GM12878 (cell line): ENCODE results near the gene TEF. TPM values are rescaled to one million over a fixed set of nuclear protein-coding genes. Genes with fewer than 3 reads are reported as not detected.

Experiments used
- ATAC-seq: fragments of 200-7000 bp; cut with Tn5 transposase; 3 replicates; pipeline ENCODE4 v1.9.1; 2020; ENCODE audit warnings: mild to moderate bottlenecking, moderate library complexity
- BruUV-seq: library from RNA; stranded (reverse); fragments of 400-500 nt; replicated peaks from 2 replicates; lab custom pipeline; 2021; lab: Mats Ljungman, UMichigan
- CTCF ChIA-PET: fragments of 300-600 bp; sonication (Branson Sonifier 250); formaldehyde crosslinking; extraction: SDS; loops from one replicate; lab custom pipeline; 2021; ENCODE audit warnings: inconsistent platforms; lab: Yijun Ruan, JAX
- POLR2A ChIA-PET: fragments of 350-600 bp; formaldehyde crosslinking; extraction: SDS; loops from one replicate; lab custom pipeline; 2021; ENCODE audit warnings: inconsistent platforms; lab: Charles Lee
- RAD21 ChIA-PET: fragments of 300-600 bp; sonication (Branson Sonifier 250); formaldehyde crosslinking; loops from one replicate; lab custom pipeline; 2023; ENCODE audit warnings: antibody characterized with exemption; ENCODE audit not compliant: unreplicated experiment; lab: Charles Lee
- SMC1A ChIA-PET: fragments of 300-600 bp; sonication (Branson Sonifier 250); formaldehyde crosslinking; loops from one replicate; lab custom pipeline; 2023; ENCODE audit not compliant: unreplicated experiment, uncharacterized antibody; lab: Charles Lee
- DNase-seq: peaks from one replicate; pipeline ENCODE4 v3.0.0-alpha.2; 2011; ENCODE audit warnings: low read depth, low spot score
- FAIRE-seq: peaks from 3 replicates; lab custom pipeline; 2011; peaks lifted over from hg19 to GRCh38; lab: Jason Lieb, UNC
- H2AFZ ChIP-seq: 2 replicates; pipeline ENCODE4 v1.6.0; 2011; ENCODE audit warnings: low read depth, low read length, control low read depth; ENCODE audit not compliant: control insufficient read depth
- H3K27ac ChIP-seq: 2 replicates; pipeline ENCODE4 v1.5.1; 2011; ENCODE audit warnings: control low read depth; ENCODE audit not compliant: control insufficient read depth, insufficient read depth
- H3K27me3 ChIP-seq, 2 experiments: replicated peaks in 1 of 2; 2 replicates each; pipeline versions ENCODE4 v1.6.0 to v1.6.1; 2011; ENCODE audit warnings: low read length in 1 of 2; ENCODE audit not compliant: control insufficient read depth in 2 of 2, insufficient read depth in 2 of 2
- H3K36me3 ChIP-seq, 2 experiments: 2 replicates each; pipeline ENCODE4 v1.5.1; 2011; ENCODE audit warnings: low read length in 1 of 2; ENCODE audit not compliant: control insufficient read depth in 2 of 2, insufficient read depth in 2 of 2
- H3K4me1 ChIP-seq: 2 replicates; pipeline ENCODE4 v1.6.1; 2011; ENCODE audit warnings: mild to moderate bottlenecking, low read length, moderate library complexity, mixed read lengths; ENCODE audit not compliant: control insufficient read depth, insufficient read depth
- H3K4me2 ChIP-seq: 2 replicates; pipeline ENCODE4 v1.6.0; 2011; ENCODE audit warnings: control low read depth; ENCODE audit not compliant: control insufficient read depth, insufficient read depth
- H3K4me3 ChIP-seq: fragments of 200-600 bp; sonication (generic); 2 replicates; pipeline ENCODE4 v1.5.1; 2016
- H3K79me2 ChIP-seq: 2 replicates; pipeline ENCODE4 v1.6.0; 2011; ENCODE audit warnings: low read length; ENCODE audit not compliant: control insufficient read depth, insufficient read depth
- H3K9ac ChIP-seq: 2 replicates; pipeline ENCODE4 v1.8.0; 2011; ENCODE audit warnings: low read length, control low read depth, mixed read lengths; ENCODE audit not compliant: control insufficient read depth, insufficient read depth
- H3K9me3 ChIP-seq: replicated peaks from 3 replicates; pipeline ENCODE4 v1.5.1; 2011; ENCODE audit warnings: mild to moderate bottlenecking, low read length; ENCODE audit not compliant: control insufficient read depth, insufficient read depth
- H4K20me1 ChIP-seq: 2 replicates; pipeline ENCODE4 v1.6.0; 2011; ENCODE audit not compliant: control insufficient read depth, insufficient read depth
- BRCA1 ChIP-seq: IDR thresholded peaks from 2 replicates; pipeline ENCODE4 v1.6.1; 2011; ENCODE audit warnings: low read depth, low read length, improper control_type of control experiment
- CBX3 ChIP-seq: fragments of 200-600 bp; sonication (generic); IDR thresholded peaks from 2 replicates; pipeline ENCODE4 v1.6.1; 2016; ENCODE audit warnings: low read depth, borderline replicate concordance
- EGR1 ChIP-seq, 2 experiments: IDR thresholded peaks; 1 replicate in 1 of 2; 2 replicates in 1 of 2; pipeline ENCODE4 v1.6.1; 2011 to 2012; ENCODE audit warnings: low read depth in 2 of 2, low read length in 2 of 2, borderline replicate concordance in 1 of 2, mild to moderate bottlenecking in 1 of 2, moderate library complexity in 1 of 2
- ETV6 ChIP-seq, 2 experiments: fragments of 450-650 bp in 1 of 2; IDR thresholded peaks in 1 of 2; conservative IDR thresholded peaks in 1 of 2; 2 replicates each; pipeline ENCODE4 v1.6.1; 2014; ENCODE audit warnings: antibody characterized with exemption in 1 of 2, borderline replicate concordance in 1 of 2, low read depth in 1 of 2, mild to moderate bottlenecking in 1 of 2, moderate library complexity in 1 of 2
- KDM1A ChIP-seq: fragments of 200-600 bp; sonication (generic); IDR thresholded peaks from 2 replicates; pipeline ENCODE4 v1.6.1; 2016; ENCODE audit warnings: borderline replicate concordance
- LARP7 ChIP-seq: fragments of 450-650 bp; IDR thresholded peaks from 2 replicates; pipeline ENCODE4 v1.6.1; 2017; ENCODE audit warnings: mild to moderate bottlenecking
- NFYA ChIP-seq: IDR thresholded peaks from 2 replicates; pipeline ENCODE4 v1.6.1; 2011; ENCODE audit warnings: low read depth, mild to moderate bottlenecking, low read length, improper control_type of control experiment, borderline replicate concordance
- NR2C2 ChIP-seq: IDR thresholded peaks from 2 replicates; pipeline ENCODE4 v1.6.1; 2011; ENCODE audit warnings: borderline replicate concordance, low read depth; ENCODE audit not compliant: control insufficient read depth, insufficient read length
- PAX5 ChIP-seq: IDR thresholded peaks from 2 replicates; pipeline ENCODE4 v1.6.1; 2011; ENCODE audit warnings: low read depth, low read length, borderline replicate concordance
- RAD51 ChIP-seq: fragments of 450-650 bp; IDR thresholded peaks from 2 replicates; pipeline ENCODE4 v1.6.1; 2016; ENCODE audit warnings: moderate library complexity, mild to moderate bottlenecking, inconsistent platforms
- ZNF217 ChIP-seq: fragments of 450-650 bp; IDR thresholded peaks from 2 replicates; pipeline ENCODE4 v1.6.1; 2017; ENCODE audit warnings: antibody characterized with exemption, mild to moderate bottlenecking
- WGBS: methylation state at CpG from one replicate; pipeline ENCODE4 v1.1.6; 2016; ENCODE audit warnings: low lambda C conversion rate; ENCODE audit not compliant: insufficient replicate concordance, insufficient coverage; ENCODE audit errors: missing lambda C conversion rate; 5-methylcytosine and 5-hydroxymethylcytosine counted together
- in situ Hi-C: fragments of 300-500 bp; cut with MboI; formaldehyde crosslinking; loops from 9 replicates; pipeline ENCODE4 v1.14.3; 2018; ENCODE audit warnings: mixed read lengths
- intact Hi-C: fragments of 100-400 bp; cut with micrococcal nuclease; formaldehyde crosslinking; loops from one replicate; pipeline ENCODE4 v1.14.2; 2022; ENCODE audit not compliant: unreplicated experiment
- polyA plus RNA-seq, 11 experiments: library from polyadenylated mRNA; depleted of rRNA in 4 of 11; unstranded in 6 of 11; stranded (reverse) in 5 of 11; fragments of >200 nt; fragmentation: Nextera tagmentation in 4 of 11; fragmentation: Illumina TruSeq in 1 of 11; extraction: Ambion mirVana in 4 of 11; extraction: Trizol in 1 of 11; gene quantifications; 1 replicate in 1 of 11; 2 replicates in 10 of 11; pipeline versions ENCODE4 v1.2.1 to v1.2.3, GENCODE V29; 2011 to 2016; ENCODE audit warnings: inconsistent platforms in 2 of 11, missing spikeins in 2 of 11, low read depth in 1 of 11
- total RNA-seq, 4 experiments: library from RNA; depleted of rRNA in 3 of 4; stranded (reverse); fragments of >200 nt in 3 of 4; fragmentation: Illumina TruSeq in 1 of 4; extraction: Trizol in 1 of 4; gene quantifications; 2 replicates each; pipeline versions ENCODE4 v1.2.1 to v1.2.3, GENCODE V29; 2013 to 2021
- TF ChIP-seq, protein P1 (sequence below): fragments of 450-650 bp; IDR thresholded peaks from 2 replicates; pipeline ENCODE4 v1.6.1; 2016; ENCODE audit warnings: mild to moderate bottlenecking, moderate library complexity, borderline replicate concordance
- TF ChIP-seq, protein P2 (sequence below): fragments of 450-650 bp; IDR thresholded peaks from 2 replicates; pipeline ENCODE4 v1.6.1; 2017; ENCODE audit warnings: borderline replicate concordance
- TF ChIP-seq, protein P3 (sequence below): fragments of 450-650 bp; IDR thresholded peaks from 2 replicates; pipeline ENCODE4 v1.6.1; 2016; ENCODE audit warnings: mild to moderate bottlenecking
- TF ChIP-seq, protein P4 (sequence below): IDR thresholded peaks from 2 replicates; pipeline ENCODE4 v1.6.1; 2012; ENCODE audit warnings: low read depth, low read length, improper control_type of control experiment

Gene TEF
- total and polyA plus RNA-seq, 10 of the 15 experiments (the other 5 are each of a cell fraction or from before 2014, with no cell fraction given): 0.23 to 4.9 (median 3.2) TPM

DNA sequence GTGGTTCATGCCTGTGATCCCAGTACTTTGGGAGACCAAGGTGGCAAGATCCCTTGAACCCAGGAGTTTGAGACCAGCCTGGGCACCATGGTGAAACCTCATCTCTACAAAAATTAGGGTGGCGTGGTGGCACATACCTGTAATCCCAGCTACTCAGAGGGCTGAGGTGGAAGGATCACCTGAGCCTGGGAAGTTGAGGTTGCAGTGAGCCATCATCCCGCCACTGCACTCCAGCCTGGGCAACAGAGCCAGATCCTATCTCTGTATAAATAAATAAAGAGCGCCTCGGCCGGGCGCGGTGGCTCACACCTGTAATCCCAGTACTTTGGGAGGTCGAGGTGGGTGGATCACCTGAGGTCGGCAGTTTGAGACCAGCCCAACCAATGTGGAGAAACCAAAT is 37.0 kb downstream of the TEF start:
- WGBS: 100% methylated on average over 9 of the region's 9 CpGs
- ChIA-PET CTCF (interaction anchor here (1.9 kb wide), 1 partner anchor 99 kb away, joined by 4 read pairs; no protein-coding TSS in a partner anchor), RAD21 (interaction anchor here (1.4 to 2.0 kb wide), 2 partner anchors 15 to 26 kb away, joined by 4 to 6 read pairs; no protein-coding TSS in a partner anchor), SMC1A (interaction anchor here (0.6 kb wide), 1 partner anchor 51 kb away, joined by 3 read pairs; no protein-coding TSS in a partner anchor), POLR2A (no interaction called here)
- no peaks in the 10 kb centered on the region for H3K9me3 ChIP-seq
- no peaks in the 10 kb centered on the region for H4K20me1 ChIP-seq
- no peak for DNase-seq
- intact Hi-C loops (no loop called here), in situ Hi-C loops (no loop called here)
- H3K4me3 ChIP-seq: no peak overlapping the region
- no peaks in the 10 kb centered on the region; a peak in 1 of 4 replicates for H3K36me3 ChIP-seq
- H3K9ac ChIP-seq: no peak overlapping the region
- H2AFZ ChIP-seq: no peak overlapping the region
- ATAC-seq: no peak
- no peaks in the 10 kb centered on the region for H3K27me3 ChIP-seq
- H3K79me2 ChIP-seq: peaks cover 18% of the 10 kb centered on the region
- no peak overlapping the region for H3K27ac ChIP-seq
- BruUV-seq: no TSS peak
- no peak overlapping the region for H3K4me2 ChIP-seq
- no peak for FAIRE-seq
- peaks cover 13% of the 10 kb centered on the region for H3K4me1 ChIP-seq
- TF ChIP-seq, protein P1, sequence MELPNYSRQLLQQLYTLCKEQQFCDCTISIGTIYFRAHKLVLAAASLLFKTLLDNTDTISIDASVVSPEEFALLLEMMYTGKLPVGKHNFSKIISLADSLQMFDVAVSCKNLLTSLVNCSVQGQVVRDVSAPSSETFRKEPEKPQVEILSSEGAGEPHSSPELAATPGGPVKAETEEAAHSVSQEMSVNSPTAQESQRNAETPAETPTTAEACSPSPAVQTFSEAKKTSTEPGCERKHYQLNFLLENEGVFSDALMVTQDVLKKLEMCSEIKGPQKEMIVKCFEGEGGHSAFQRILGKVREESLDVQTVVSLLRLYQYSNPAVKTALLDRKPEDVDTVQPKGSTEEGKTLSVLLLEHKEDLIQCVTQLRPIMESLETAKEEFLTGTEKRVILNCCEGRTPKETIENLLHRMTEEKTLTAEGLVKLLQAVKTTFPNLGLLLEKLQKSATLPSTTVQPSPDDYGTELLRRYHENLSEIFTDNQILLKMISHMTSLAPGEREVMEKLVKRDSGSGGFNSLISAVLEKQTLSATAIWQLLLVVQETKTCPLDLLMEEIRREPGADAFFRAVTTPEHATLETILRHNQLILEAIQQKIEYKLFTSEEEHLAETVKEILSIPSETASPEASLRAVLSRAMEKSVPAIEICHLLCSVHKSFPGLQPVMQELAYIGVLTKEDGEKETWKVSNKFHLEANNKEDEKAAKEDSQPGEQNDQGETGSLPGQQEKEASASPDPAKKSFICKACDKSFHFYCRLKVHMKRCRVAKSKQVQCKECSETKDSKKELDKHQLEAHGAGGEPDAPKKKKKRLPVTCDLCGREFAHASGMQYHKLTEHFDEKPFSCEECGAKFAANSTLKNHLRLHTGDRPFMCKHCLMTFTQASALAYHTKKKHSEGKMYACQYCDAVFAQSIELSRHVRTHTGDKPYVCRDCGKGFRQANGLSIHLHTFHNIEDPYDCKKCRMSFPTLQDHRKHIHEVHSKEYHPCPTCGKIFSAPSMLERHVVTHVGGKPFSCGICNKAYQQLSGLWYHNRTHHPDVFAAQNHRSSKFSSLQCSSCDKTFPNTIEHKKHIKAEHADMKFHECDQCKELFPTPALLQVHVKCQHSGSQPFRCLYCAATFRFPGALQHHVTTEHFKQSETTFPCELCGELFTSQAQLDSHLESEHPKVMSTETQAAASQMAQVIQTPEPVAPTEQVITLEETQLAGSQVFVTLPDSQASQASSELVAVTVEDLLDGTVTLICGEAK: no peak
- TF ChIP-seq PAX5: no peak
- TF ChIP-seq BRCA1: no peak
- no peak for TF ChIP-seq ETV6 (conservative IDR thresholded peaks at IDR 0.05 in 1 of 2, IDR thresholded peaks at IDR 0.05 in 1 of 2; ENCODE audit: borderline replicate concordance in 1 of 2, low read depth in 1 of 2)
- no peak for TF ChIP-seq NFYA
- no peak for TF ChIP-seq RAD51
- no peak for TF ChIP-seq LARP7
- TF ChIP-seq, protein P2, sequence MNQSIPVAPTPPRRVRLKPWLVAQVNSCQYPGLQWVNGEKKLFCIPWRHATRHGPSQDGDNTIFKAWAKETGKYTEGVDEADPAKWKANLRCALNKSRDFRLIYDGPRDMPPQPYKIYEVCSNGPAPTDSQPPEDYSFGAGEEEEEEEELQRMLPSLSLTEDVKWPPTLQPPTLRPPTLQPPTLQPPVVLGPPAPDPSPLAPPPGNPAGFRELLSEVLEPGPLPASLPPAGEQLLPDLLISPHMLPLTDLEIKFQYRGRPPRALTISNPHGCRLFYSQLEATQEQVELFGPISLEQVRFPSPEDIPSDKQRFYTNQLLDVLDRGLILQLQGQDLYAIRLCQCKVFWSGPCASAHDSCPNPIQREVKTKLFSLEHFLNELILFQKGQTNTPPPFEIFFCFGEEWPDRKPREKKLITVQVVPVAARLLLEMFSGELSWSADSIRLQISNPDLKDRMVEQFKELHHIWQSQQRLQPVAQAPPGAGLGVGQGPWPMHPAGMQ: no peak
- TF ChIP-seq EGR1 (IDR thresholded peaks at IDR 0.05; ENCODE audit: borderline replicate concordance in 1 of 2, low read depth in 2 of 2, low read length in 2 of 2): no peak
- TF ChIP-seq KDM1A: no peak
- TF ChIP-seq, protein P3, sequence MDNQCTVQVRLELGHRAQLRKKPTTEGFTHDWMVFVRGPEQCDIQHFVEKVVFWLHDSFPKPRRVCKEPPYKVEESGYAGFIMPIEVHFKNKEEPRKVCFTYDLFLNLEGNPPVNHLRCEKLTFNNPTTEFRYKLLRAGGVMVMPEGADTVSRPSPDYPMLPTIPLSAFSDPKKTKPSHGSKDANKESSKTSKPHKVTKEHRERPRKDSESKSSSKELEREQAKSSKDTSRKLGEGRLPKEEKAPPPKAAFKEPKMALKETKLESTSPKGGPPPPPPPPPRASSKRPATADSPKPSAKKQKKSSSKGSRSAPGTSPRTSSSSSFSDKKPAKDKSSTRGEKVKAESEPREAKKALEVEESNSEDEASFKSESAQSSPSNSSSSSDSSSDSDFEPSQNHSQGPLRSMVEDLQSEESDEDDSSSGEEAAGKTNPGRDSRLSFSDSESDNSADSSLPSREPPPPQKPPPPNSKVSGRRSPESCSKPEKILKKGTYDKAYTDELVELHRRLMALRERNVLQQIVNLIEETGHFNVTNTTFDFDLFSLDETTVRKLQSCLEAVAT: no peak
- TF ChIP-seq, protein P4, sequence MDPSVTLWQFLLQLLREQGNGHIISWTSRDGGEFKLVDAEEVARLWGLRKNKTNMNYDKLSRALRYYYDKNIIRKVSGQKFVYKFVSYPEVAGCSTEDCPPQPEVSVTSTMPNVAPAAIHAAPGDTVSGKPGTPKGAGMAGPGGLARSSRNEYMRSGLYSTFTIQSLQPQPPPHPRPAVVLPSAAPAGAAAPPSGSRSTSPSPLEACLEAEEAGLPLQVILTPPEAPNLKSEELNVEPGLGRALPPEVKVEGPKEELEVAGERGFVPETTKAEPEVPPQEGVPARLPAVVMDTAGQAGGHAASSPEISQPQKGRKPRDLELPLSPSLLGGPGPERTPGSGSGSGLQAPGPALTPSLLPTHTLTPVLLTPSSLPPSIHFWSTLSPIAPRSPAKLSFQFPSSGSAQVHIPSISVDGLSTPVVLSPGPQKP: no peak
- TF ChIP-seq NR2C2: no peak
- TF ChIP-seq ZNF217: no peak
- no peak for TF ChIP-seq CBX3
